Stimulated activated CD4-positive, alpha-beta T cell treated with anti-CD3 and anti-CD28 coated beads, Interleukin-4, amount 100 ng/mL, for 1 hour (primary cell): ENCODE measurements around the gene GAS7.
"Not testable (repeated sequence)": the region's sequence is repeated elsewhere in the genome, so short reads cannot be mapped to it uniquely, and the experiment has no call there.

Experiments
- DNase-seq: peaks from one replicate; pipeline ENCODE4 v3.0.0-alpha.2; 2020

GAS7 gene

DNA sequence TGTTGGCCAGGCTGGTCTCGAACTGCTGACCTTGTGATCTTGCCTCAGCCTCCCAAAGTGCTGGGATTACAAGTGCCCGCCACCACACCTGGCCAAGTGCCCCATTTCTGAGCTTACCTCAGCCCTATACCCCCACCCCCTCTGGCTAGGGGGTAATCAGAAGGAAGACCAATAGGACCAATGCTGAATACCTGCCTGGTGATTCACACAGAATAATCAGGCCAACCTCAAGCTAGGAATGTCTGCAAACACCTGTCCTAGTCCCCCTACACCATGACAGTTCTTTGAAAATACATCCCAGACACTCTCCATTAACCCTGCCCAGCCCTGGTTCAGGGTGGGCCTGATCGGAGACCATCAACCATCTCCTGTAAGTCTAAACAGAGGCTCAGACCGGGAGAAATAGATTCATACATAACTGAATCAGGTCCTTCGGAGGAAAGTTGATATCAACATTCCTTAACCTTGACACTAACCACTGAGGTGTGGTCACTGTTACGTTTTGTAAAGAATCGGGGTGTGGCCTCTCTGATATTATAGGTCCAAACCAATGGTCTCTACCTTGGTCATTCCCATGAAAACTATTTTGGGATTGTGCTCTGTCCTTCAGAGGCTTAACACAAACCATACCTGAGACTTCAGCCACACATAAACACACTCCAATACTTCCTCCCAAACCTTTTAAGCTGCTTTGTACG, 130.8 kb downstream of the GAS7 start:
- DNase-seq = no peak

DNA sequence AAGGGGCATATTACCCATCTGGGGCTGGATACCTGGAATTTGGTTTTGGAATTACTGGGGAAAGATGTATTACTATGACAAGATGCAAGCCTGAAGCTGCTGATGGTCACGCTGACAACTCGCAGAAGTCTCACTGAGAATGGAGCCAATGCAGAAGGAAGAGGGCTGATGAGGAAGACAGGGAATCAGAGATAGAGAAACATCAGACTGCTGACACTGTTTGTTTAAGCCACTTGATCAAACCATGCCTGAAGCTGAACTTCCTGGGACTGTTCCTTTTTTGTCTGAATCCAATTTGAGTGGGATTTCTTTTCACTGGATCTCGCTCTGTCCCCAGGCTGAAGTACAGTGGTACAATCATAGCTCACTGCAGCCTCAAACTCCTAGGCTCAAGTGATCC, 133.9 kb downstream of the GAS7 start:
- DNase-seq = no peak

DNA sequence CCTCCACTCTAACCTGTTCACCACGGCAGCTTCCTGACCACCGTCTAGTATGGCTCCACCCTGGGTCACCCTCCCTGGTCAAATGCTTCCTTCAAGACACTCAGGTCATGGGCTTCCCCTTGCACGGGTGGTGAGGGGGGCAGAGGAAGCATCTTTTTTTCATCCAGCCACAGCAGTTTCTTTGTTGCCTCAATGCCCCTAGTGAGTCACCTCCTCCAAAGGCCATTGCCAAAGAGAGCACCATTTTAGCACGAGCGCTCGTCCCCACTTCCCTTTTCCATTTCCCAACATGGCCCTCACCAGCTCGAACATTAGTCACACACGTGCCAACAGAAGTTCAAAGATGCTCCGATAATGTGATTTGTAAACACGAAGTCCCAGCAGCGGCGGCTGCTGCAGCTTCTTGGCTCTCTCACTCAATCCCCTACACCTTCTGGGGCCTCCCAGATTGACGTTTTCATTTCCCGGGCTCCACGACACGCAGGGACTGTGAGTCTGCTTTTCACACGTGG, 134.6 kb downstream of the GAS7 start:
- no peak for DNase-seq

DNA sequence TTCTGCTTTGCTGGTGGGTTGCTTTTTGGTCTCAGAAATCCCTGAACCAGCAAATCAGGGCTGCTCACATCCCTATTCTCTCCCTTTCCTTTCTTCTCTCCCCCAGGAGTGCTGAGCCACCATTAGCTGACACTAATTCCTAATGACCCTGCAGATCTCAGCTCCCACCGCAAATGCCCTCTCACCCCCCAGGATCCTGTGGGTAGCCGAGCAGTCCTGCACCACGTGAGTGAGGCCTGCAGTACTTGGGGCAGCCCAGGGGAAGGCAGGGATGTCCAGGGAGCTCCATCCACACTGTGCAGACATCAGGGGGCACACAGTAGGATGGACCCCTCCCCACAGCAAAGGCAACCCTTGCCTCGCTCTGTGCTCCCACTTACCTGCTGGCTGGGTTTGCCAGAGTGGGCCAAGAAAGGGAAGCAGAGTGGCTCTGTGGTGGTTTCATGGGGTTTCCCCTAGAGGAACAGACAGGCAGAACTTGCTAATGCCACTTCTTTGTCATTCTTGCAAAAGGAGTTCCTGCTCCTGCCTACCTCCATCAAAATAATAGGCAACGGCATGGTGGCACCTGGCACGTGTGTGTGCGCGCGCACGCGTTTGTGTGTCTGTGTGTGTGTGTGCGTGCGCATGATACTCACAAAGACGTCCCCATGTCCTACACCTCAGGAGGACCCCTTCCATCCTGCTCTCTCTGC, 135.6 kb downstream of the GAS7 start:
- DNase-seq = no peak

DNA sequence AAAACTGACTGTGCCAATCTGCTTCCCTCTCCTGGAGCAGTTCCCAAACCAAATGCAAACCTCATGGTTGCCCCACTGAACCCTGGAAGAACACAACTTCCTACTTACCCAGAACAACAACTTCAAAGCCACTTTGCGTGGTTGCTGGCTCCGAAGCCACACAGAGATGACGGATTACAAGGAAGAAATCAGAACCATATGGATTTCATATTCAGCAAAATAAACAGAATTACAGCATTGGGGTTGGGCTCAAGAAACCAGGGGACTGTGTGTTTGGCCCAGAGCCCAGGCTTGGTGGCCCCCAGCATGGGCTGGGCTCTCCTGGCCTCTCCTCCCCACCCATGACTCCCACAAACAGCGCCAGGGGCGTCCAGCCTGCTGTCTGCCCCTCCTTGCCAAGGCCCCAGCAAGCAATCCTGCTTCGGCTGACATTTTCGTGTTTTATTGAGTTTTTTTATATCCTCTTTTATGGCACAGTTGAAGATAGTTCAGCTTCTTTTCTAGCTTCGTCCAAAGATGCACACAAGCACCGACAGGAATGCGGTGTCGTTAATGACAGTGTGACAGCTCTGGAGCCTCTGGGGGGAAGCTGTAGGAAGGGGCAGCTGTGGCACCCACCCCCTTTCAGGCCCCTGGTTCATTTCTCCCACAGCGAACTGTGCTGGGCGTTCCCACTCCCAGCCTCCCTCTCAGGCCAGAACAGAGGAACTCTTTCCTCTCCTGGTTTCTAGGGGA, 137.1 kb downstream of the GAS7 start:
- no peak for DNase-seq

DNA sequence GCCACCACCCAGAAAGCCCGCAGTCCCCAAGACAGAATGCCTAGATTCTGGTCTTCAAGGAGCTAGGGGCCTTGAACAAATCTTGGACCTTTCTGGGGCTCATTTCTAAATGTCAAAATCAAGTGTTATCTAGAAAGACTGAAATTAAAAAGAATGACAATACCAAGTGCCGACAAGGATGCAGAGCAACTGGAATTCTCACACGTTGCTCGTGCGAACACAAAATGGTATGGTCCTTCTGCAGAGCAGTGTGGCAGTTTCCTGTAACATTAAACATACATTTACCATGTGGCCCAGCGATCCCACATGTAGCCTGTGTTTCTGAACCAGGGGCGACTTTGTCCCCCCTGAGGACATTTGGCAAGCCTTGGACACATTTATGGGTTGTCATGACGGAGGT, 137.9 kb downstream of the GAS7 start:
- no peak for DNase-seq

DNA sequence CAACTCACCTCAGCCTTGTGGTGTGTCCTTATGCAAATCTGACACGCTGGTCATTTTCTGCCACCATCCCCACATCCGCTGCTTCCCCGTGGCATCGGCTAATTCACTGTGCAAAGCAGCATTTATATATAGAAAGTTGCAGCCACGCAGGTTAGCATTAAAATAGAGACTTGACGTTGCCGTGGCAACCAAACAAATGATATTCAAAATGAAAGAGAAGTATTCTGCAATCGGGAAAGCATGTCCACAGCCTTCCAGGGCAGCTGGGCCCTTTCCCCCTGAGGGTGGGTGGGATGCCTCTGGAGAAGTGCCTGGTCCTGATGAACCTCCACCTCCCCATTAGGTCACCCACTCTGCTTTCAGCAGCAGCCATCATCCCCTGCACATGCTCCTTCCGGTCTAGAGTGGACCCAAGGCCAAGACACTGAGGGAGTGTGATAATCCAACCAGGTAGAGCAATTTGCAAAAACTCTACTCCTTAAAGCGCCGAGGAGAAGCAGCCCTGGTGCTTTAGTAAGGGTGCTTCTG, 138.7 kb downstream of the GAS7 start:
- no peak for DNase-seq

DNA sequence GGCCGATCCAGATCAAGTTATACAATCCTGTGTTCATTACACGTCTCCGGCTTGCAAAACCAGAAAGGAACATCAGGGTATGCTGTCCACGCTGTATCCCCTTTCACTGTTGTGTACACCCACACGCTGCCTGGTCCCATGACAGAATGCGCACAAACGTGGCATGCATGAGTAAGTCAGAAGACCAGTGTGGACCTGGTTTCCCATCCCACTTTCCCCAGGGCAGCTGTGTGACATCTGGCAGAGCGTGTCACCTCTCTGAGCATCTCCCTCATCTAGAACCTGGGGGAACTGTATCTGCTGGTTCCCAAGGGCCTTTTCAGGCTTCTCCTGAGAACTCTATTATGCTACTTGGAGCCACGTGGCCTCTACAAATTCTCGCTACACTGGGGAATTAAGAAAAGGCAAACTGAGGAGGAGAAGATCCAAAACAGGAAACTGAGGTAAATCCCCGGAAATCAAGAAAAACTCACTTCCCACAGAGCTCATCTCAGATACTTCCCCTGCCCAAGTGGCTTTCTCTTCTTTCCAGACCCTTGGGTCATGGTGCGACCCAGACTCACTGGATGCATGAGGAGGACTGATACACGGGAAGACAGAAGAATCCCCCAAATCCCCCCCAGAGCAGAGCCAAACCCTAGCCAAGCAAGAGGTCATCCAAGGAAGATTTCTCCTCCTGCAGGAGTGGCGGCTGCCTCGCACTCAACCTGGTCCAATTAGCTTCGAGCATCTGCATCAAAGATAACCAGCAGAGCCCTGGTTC, 139.3 kb downstream of the GAS7 start:
- no peak for DNase-seq

DNA sequence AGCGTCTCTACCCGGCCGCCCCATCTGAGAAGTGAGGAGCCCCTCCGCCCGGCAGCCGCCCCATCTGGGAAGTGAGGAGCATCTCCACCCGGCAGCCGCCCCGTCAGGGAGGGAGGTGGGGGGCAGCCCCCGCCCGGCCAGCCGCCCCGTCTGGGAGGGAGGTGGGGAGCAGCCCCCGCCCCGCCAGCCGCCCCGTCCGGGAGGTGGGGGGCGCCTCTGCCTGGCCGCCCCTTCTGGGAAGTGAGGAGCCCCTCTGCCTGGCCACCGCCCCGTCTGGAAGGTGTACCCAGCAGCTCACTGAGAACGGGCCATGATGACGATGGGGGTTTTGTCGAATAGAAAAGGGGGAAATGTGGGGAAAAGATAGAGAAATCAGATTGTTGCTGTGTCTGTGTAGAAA, 140.9 kb downstream of the GAS7 start:
- not testable (repeated sequence) for DNase-seq

DNA sequence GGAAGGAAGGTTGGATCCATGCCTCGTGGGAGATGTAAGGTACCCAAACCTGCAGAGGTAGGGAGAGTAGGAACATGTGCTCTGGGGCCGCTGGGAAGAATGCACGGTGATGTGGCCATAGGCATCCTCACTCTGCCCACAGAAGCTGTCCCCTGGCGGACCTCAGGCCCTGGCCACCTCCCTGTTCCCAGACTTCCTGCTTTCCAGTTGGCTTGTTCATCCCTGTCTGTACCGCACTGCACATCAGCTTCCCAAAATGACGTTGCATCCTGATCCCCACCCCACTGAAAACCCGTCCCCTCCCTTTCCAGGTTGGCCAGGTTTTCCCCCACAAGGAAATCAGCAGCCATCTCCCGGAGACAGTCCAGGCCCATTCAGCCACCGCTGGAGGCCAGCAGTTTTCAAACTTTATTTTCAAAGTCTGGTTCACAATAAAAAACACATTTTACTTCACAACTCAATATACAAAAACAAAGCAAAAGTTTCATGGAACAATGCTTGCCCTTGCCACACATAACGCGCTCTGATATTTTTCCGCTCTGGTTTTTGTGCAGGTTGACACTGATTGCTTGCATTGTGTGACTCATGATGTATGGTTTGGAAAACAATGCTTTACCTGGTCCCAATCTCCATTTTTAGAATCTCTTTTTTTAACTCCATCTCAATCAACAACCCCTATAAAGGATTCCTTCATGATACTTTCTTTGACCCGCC, 143.0 kb downstream of the GAS7 start:
- no peak for DNase-seq

DNA sequence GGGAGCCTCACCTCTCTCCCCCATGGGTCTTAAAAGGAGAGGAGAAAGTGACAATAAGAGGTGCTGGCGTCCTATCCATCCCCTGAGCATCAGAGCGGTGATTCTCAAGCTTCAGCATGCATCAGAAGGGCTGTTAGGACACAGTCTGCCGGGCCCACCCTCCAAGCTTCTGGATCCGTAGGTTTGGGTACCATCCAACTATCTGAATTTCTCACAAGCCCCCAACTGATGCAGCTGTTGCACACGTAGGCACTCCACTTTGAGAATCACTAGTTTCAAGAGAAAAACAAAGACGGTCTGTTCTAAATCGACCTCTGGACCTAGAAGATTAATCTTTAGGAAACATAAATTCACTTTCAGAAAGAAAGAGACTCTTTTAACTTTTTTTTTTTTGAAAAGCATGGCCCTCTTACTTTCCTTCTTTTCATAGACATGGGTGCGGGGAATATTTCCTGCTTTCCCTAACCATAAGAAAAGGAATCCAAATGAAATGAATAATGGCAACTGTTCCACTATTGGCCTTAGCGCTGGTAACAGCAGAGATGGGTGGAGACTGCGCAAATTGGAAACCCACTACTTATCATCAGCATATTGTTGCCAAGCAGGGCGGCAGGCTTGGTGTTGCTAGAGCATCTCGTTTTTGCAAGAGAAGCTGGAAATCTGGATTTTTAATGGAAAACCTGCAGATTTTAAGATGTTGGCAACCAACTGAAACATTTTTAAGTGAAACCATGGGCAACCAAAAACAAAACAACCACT, 144.4 kb downstream of the GAS7 start:
- DNase-seq = no peak

DNA sequence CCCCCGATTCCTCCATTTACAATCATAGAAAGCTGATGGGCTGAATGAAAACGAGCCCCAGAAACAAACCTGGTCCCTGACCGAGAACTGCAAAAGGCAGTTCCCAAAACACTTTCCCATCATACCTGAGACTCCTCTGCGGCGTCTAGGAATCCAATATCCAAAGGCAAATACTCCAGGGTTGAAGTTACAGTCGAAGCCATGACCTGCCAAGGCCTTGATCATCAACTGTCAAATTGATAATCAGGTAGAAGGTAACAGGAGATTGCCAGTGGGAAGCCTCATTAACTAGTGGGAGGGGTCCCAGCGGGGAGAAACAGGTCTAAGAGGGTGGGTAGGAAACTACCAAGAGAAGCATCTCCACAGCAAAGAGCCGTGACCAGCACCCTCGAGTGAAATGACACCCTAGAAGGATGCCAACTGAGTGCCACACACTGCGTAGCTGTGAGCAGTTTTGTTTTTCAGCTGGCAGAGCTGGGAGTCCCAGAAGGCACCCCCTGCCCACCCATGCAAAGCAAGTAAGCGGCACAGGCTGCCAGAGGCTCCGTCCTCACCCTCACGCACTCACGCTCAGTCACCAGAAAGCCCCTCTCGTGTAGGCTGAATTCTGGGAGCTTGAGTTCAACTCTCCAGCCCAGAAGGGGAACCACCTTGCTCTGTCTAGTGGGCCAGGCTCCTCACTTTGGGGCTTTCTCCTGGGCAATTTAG, 146.1 kb downstream of the GAS7 start:
- no peak for DNase-seq

DNA sequence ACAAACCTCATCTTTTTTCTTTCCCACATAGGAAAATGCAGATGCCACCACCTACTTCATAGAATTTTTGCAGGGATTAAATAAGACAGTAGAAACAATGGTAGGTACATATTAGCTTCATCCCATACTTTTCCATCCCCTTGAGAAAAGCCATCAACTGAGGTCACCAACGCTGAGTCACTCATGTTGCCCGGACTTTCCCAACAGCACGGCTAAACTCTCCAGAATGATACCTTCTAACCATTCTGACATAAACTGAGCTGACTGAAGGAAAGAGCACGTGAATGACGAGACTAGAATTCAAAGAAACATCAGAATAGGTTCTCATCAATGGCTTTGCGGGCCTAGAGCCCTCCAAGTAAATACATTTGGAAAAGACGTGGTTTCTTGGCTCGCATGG, 147.3 kb downstream of the GAS7 start:
- DNase-seq = no peak

DNA sequence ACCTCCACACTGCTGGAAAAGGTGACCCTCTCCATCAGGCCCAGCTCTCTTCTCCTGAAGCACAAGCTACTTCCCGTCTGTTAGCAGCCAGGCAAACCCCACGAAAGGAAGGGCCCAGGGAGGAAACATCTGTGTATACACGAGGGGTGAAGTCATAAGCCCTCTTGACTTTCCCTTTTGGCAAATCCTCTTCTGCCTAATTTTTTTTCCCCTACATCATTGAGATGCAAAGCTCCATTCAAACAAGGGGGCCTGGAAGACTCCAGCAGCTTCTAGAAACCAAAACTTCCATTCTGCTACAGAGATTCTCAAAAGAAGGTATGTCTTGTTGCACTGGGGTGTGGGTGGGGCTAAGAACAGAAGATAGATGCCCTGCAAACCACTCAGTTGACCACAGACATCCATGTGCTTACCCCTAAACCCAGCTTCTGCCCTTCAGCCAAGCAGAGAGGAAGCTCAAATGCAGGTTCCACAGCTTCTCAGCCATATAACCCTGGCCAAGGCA, 147.8 kb downstream of the GAS7 start:
- no peak for DNase-seq

DNA sequence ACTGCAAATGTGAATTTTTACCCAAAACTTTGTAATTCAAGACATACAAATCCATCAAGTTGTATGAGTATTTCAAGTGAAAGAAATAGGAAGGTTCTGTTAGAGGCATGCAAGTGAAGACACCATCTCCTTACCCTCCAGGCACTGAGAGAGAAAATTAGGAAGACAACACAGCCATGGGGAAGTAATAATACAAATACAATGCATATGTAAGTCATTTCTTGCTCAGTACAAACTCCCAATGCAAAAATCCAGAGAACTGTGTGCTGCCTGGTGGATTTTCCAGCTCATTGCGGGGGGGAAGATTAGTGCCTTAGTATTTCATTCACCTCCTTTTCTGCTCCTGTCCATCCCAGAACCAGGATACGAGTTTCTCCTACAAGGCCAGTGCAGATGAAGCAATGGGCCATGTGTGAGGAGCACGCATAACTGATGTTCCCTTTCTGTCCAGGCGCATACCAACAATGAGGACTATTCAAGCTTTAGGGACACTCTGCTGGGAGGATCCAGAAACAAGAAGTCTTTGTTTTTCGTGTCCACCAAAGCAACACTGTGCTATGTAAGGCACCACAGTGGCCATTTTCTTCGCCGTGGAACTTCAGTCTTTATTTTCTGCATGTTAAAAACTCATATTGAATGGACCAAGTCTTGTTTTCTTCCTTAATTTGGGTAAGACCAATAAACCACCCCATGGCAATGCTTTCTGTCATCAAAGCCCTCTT, 149.6 kb downstream of the GAS7 start:
- DNase-seq = no peak

DNA sequence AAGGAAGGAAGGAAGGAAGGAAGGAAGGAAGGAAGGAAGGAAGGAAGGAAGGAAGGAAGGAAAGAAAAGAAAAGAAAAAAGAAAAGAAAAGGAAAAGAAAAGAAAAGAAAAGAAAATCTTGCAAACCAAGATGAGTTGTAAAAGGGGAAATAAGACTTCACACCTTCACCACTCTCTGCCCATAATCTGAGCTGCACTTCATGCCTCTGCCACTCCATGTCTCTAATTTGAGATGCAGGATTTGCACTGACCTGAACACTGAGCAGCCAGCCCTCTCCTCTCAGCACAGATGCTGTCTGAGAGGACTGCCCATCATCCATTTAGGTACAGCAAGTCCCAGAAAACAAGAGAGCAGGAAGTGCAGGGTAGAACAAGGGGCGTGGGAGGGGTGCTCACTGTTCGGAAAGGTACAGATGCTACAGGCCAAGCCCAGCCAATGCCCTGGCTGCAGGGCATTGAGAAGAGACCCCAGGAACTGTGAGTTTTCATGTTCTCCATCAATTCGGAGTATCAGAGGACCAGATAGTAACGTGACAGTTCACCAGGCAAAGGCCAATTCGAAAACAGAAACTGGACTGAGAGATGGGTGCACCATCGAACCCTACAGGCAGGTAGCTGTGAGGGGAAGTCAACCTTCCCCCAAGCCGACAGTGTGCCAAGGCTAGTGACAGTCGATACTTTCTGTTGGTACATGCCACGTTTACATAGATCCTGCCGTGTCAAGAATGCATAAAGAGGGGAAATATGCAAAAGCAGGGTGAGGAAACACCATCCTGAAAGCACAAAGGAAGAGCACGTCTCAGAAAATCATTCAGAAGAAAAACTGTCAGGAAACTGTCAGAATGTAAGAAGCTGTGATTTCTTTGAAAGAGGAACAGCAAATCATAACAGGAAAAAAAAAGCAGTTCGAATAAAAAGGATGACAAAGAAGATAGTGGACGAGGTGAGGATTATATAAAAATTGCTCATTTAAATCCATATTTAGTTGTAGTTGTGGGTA, 151.3 kb downstream of the GAS7 start:
- DNase-seq = no peak

DNA sequence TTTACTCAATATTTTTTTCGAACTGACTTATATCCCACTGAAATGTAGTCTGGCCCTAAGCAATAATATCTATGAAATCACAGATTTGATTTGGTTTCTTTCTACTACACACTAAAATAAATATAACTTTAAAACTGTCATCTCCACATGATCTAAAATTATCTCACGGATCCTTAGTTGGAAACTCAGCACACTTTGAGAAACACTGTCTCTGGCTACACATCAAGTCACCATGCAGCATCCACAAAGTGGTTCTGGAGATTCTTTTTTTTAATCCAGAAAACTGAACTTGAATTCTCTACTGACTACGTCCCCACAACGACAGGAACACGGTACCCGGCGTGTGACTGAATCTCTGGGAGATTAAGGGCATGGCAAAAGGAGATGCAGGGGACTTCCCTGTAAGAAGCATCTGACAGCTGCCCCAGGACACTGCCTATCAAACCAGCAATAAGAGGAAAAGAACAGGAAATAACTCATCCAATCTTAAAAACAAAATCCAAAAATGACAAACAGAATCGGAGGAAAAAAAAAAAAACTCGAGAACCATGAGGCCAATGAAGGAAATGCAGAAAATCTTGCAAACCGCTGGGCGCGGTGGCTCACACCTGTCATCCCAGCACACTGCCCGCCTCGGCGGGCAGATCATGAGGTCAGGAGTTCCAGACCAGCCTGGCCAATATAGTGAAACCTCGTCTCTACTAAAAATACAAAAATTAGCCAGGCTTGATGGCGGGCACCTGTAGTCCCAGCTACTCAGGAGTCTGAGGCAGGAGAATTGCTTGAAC, 152.3 kb downstream of the GAS7 start:
- DNase-seq = no peak
